Measurements from ENCODE around the gene AMPD3.

AMPD3 gene

DNA sequence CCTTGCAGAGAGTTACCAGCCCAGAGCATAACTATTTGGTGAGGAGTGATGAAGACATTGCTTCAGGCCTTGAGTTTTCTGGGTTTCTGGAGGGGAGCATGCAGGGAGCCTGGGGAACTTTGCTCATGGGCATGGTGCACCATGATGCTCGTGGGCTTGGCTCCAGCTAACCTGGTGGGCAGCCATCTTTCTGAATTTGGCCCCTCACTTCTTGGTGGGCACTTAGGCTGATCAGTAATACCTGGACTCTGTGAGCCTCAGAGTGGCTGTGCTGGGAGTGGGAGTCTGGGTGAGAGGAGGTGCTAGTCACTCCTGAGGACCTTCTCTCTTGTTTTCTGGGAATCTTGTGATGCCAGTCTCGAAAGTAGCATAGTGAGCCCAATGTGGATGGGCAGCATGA lies 30.6 kb downstream of the AMPD3 start:
- Histone ChIP-seq H3K27ac (ENCODE audit: poor library complexity, severe bottlenecking) (no peak overlapping the region), H3K36me3 (ENCODE audit: low read depth) (peaks cover 24% of the 10 kb centered on the region), H3K4me3 (ENCODE audit: severe bottlenecking) (no peak overlapping the region), H3K9me3 (ENCODE audit: severe bottlenecking) (no peaks in the 10 kb centered on the region), H3K4me1 (ENCODE audit: insufficient read depth, poor library complexity, severe bottlenecking) (peaks cover 30% of the 10 kb centered on the region), H3K27me3 (ENCODE audit: insufficient read depth, poor library complexity, severe bottlenecking) (no peaks in the 10 kb centered on the region)
- DNase-seq (ENCODE audit: low spot score) (no peak), ATAC-seq (ENCODE audit: low read depth) (no peak)
- TF ChIP-seq, protein P1, sequence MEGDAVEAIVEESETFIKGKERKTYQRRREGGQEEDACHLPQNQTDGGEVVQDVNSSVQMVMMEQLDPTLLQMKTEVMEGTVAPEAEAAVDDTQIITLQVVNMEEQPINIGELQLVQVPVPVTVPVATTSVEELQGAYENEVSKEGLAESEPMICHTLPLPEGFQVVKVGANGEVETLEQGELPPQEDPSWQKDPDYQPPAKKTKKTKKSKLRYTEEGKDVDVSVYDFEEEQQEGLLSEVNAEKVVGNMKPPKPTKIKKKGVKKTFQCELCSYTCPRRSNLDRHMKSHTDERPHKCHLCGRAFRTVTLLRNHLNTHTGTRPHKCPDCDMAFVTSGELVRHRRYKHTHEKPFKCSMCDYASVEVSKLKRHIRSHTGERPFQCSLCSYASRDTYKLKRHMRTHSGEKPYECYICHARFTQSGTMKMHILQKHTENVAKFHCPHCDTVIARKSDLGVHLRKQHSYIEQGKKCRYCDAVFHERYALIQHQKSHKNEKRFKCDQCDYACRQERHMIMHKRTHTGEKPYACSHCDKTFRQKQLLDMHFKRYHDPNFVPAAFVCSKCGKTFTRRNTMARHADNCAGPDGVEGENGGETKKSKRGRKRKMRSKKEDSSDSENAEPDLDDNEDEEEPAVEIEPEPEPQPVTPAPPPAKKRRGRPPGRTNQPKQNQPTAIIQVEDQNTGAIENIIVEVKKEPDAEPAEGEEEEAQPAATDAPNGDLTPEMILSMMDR (IDR thresholded peaks at IDR 0.05; ENCODE audit: poor library complexity, severe bottlenecking), result no peak

DNA sequence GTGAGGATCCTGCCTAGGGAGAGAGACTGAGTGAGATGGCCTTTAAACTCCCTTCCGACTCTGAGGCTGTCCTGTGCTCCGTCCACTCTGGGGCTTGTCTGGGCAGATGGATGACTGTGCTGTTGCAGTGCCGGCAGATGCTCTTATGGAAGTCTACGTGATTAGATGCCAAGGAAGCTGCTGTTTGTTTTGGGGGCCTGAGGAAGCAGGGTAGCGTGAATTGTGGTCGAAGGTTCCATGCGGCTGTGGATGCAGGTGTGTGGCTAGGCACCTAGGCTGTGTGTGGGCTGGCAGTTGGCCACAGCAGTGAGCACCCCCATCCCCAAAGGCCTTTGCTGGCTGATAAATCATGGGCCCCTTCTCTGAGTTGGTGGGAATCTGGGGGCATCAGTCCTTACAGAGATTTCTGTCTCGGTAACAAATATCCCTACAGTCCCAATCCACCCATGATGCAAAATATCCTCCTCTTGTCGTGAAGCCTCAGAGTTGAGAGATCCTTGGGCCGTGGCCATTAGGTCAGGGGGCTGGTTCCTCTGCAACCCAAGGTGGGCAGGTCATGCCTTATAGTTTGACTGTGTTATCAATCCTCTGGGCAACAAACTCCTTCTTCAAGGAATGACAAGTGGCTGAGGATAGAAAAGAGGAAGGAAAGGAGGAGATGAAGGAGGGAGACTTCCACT lies 31.2 kb downstream of the AMPD3 start:
- H3K27me3 ChIP-seq (ENCODE audit: insufficient read depth, poor library complexity, severe bottlenecking), result no peaks in the 10 kb centered on the region
- no peak overlapping the region for H3K27ac ChIP-seq (ENCODE audit: poor library complexity, severe bottlenecking)
- peaks cover 17% of the 10 kb centered on the region for H3K36me3 ChIP-seq (ENCODE audit: low read depth)
- DNase-seq (ENCODE audit: low spot score) (no peak), ATAC-seq (ENCODE audit: low read depth) (no peak)
- TF ChIP-seq, protein P1 (IDR thresholded peaks at IDR 0.05; ENCODE audit: poor library complexity, severe bottlenecking), result no peak
- no peaks in the 10 kb centered on the region for H3K9me3 ChIP-seq (ENCODE audit: severe bottlenecking)
- no peak overlapping the region for H3K4me3 ChIP-seq (ENCODE audit: severe bottlenecking)
- peaks cover 30% of the 10 kb centered on the region for H3K4me1 ChIP-seq (ENCODE audit: insufficient read depth, poor library complexity, severe bottlenecking)

DNA sequence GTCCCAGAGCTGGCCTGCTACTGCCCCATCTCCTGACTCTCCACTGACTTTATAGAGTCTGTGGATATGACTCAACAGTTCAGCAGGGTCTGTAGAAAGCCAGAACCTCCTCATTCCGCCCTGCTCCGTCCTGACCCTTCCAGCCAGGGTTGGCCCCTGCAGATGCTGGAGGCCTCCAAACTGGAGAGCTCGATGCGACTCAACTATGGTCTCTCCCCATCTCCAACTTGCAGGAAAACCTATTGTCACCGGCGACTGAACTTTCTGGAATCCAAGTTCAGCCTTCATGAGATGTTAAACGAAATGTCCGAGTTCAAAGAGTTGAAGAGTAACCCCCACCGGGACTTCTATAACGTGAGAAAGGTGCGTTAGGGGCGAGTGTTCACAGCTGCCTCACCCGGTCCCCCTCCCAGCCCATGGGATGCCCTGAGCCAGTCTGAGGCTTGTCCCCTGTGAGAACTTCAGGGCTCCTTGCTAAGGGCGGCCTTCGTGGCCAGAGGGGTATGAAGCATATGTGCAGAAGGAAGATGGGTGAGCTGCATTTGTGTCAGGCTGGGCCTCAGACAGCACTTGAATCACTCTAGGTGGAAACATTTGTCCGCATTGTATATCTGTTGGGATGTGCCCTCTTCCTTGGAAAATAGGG lies 32.1 kb downstream of the AMPD3 start:
- TF ChIP-seq, protein P1 (IDR thresholded peaks at IDR 0.05; ENCODE audit: poor library complexity, severe bottlenecking), result no peak
- ATAC-seq (ENCODE audit: low read depth) (no peak), DNase-seq (ENCODE audit: low spot score) (no peak)
- Histone ChIP-seq H3K27me3 (ENCODE audit: insufficient read depth, poor library complexity, severe bottlenecking) (no peaks in the 10 kb centered on the region), H3K36me3 (ENCODE audit: low read depth) (peaks cover 11% of the 10 kb centered on the region), H3K4me1 (ENCODE audit: insufficient read depth, poor library complexity, severe bottlenecking) (peaks cover 30% of the 10 kb centered on the region), H3K27ac (ENCODE audit: poor library complexity, severe bottlenecking) (peak overlapping the region; percentile 78), H3K4me3 (ENCODE audit: severe bottlenecking) (no peak overlapping the region), H3K9me3 (ENCODE audit: severe bottlenecking) (no peaks in the 10 kb centered on the region)

DNA sequence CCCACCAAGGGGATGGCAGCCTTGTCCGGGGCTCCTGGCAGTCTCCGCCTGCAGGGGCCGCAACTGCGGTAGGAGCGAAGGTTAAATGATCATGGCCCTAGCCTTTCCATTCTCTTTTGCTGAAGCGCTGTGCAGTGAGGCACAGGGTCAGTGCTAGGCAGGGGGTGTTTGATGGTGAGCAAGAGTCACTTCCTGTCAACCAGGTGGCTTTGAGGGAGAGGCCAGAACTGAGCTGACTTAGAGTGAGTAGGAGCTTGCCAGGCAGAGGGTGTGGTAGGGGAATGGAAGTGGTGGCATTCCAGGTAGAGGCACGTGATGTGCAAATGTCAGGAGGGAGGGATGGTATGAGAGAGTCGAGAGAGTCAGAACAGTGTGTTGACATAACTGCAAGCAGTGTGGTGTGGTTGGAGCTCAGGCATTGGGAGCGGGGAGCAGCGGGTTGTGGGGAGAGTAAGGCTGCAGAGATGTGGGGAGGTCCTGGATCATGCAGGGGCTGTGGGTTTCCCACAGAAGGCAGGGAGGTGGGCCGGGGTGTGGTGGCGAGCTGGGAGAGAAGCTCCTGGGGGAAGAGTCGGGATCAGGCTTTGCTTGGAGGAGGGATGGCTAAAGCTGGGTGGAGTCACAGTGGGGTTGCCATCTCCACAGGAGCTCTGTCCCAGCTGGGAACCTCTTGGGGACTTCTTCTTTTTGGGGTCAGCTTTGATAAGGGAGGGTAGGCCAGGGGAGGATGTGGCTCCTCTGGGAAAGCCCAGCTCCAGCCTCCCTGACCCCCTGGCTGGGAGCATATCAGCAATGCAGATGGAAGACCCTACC lies 33.3 kb downstream of the AMPD3 start:
- Histone ChIP-seq H3K36me3 (ENCODE audit: low read depth) (peaks cover 12% of the 10 kb centered on the region), H3K9me3 (ENCODE audit: severe bottlenecking) (no peaks in the 10 kb centered on the region), H3K27me3 (ENCODE audit: insufficient read depth, poor library complexity, severe bottlenecking) (no peaks in the 10 kb centered on the region), H3K27ac (ENCODE audit: poor library complexity, severe bottlenecking) (peak overlapping the region; percentile 78), H3K4me1 (ENCODE audit: insufficient read depth, poor library complexity, severe bottlenecking) (peaks cover 30% of the 10 kb centered on the region), H3K4me3 (ENCODE audit: severe bottlenecking) (no peak overlapping the region)
- TF ChIP-seq, protein P1 (IDR thresholded peaks at IDR 0.05; ENCODE audit: poor library complexity, severe bottlenecking), result no peak
- ATAC-seq (ENCODE audit: low read depth) (peak; percentile 87), DNase-seq (ENCODE audit: low spot score) (peak; percentile 83)

All from RWPE2 (cell line).